Transverse colon (tissue), 4 donors: ENCODE data around the gene PSMD4. TPM values are rescaled to one million over a fixed set of nuclear protein-coding genes. Genes with fewer than 3 reads are reported as not detected.

Source experiments
- DNase-seq: peaks from one replicate; pipeline ENCODE4 v3.0.0-alpha.2; 2019
- H3K27ac ChIP-seq, 4 donors: fragments of 200-600 bp; sonication (generic); 2 replicates each; pipeline ENCODE4 v1.5.1; 2016 to 2018; ENCODE audit warnings: inconsistent platforms in 4 of 4
- H3K27me3 ChIP-seq: fragments of 200-600 bp; sonication (generic); 2 replicates; pipeline ENCODE4 v1.5.1; 2017; ENCODE audit warnings: inconsistent platforms
- H3K36me3 ChIP-seq, 4 donors: fragments of 200-600 bp; sonication (generic); 2 replicates each; pipeline ENCODE4 v1.5.1; 2017 to 2019; ENCODE audit warnings: inconsistent platforms in 4 of 4
- H3K4me1 ChIP-seq, 4 donors: fragments of 200-600 bp; sonication (generic); 2 replicates each; pipeline ENCODE4 v1.5.1; 2017 to 2020; ENCODE audit warnings: inconsistent platforms in 4 of 4
- H3K4me3 ChIP-seq, 4 donors: fragments of 200-600 bp; sonication (generic); 1 replicate in 1 of 4; 2 replicates in 3 of 4; pipeline versions ENCODE4 v1.5.1 to v1.6.1; 2017 to 2019; ENCODE audit warnings: inconsistent platforms in 4 of 4
- H3K9me3 ChIP-seq, 2 donors: fragments of 200-600 bp; sonication (generic); 2 replicates each; pipeline ENCODE4 v1.5.1; 2017 to 2019; ENCODE audit warnings: inconsistent platforms in 2 of 2
- EP300 ChIP-seq: sonication (generic); formaldehyde crosslinking; IDR thresholded peaks from one replicate; pipeline ENCODE4 v1.6.1; 2017; ENCODE audit warnings: antibody characterized with exemption, low read depth
- POLR2A ChIP-seq: fragments of 450-650 bp; IDR thresholded peaks from one replicate; pipeline ENCODE4 v1.6.1; 2016; ENCODE audit warnings: antibody characterized with exemption, mild to moderate bottlenecking, moderate library complexity
- POLR2AphosphoS5 ChIP-seq, 3 donors: sonication (generic); formaldehyde crosslinking; IDR thresholded peaks; one replicate each; pipeline ENCODE4 v1.6.1; 2016; ENCODE audit warnings: antibody characterized with exemption in 3 of 3
- WGBS, 2 donors: methylation state at CpG; one replicate each; pipeline ENCODE4 v1.1.5; 2018; ENCODE audit warnings: low coverage in 1 of 2; 5-methylcytosine and 5-hydroxymethylcytosine counted together
- in situ Hi-C, 4 donors: fragments of 200-750 bp; cut with MboI; loops; one replicate each; pipeline versions ENCODE4 v1.15.0 to v1.15.1; 2017; ENCODE audit warnings: low sequenced_read_pairs in 3 of 4, low pct_ligation_motif_present in 1 of 4, low pct_unique_long_range_greater_than_20kb in 1 of 4
- intact Hi-C: fragments of 100-400 bp; cut with DNase I; formaldehyde crosslinking; loops from one replicate; pipeline ENCODE4 v1.15.1; 2023; ENCODE audit warnings: low total_unique reads
- total RNA-seq, 4 donors: library from RNA; depleted of rRNA; stranded (reverse); fragments of >200 nt; gene quantifications; one replicate each; pipeline ENCODE4 v1.1.0, GENCODE V29; 2016
- TF ChIP-seq, protein P1 (sequence below), 5 experiments: fragments of 200-600 bp in 3 of 5; fragments of 450-650 bp in 2 of 5; sonication (generic) in 3 of 5; IDR thresholded peaks; 1 replicate in 2 of 5; 2 replicates in 3 of 5; pipeline ENCODE4 v1.5.1; 2016 to 2017; ENCODE audit warnings: antibody characterized with exemption in 5 of 5, inconsistent platforms in 3 of 5, mild to moderate bottlenecking in 2 of 5, moderate library complexity in 1 of 5

PSMD4 gene
- total RNA-seq, 4 donors from 2014 or later = 41.9 to 111 (median 79.5) TPM

DNA sequence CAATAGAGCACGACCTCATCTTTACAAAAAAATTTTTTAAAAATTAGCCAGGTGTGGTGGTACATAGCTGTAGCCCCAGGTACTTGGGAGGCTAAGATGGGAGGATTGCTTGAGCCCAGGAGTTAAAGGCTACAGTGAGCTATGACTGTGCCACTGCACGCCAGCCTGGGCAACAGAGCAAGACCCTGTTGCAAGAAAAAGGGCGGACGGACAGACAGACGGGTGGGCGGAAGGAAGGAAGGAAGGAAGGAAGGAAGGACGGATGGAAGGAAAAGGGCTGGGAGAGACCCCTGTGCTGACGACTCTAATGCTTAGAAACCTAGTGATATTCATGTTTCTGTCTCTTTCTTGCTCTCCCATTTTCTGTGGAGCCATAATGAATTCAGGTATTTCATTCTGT is 58.3 kb downstream of the PSMD4 start:
- intact Hi-C loops = no loop called here
- H3K9me3 ChIP-seq = no peaks in the 10 kb centered on the region
- H3K36me3 ChIP-seq = peaks cover 0 to 33% (median 10%) of the 10 kb centered on the region in 4 donors
- no peaks in the 10 kb centered on the region for H3K27me3 ChIP-seq
- peak overlapping the region; percentile 70 to 82 (median 78) for H3K27ac ChIP-seq
- in situ Hi-C loops = no loop called here
- no peak overlapping the region for H3K4me3 ChIP-seq
- 70 to 91% methylated on average over 4 to 8 of the region's 8 CpGs for WGBS, 2 donors
- peaks cover 7 to 48% (median 36%) of the 10 kb centered on the region in 4 donors for H3K4me1 ChIP-seq
- no peak for DNase-seq
- TF ChIP-seq POLR2A (no peak), POLR2AphosphoS5 (IDR thresholded peaks at IDR 0.05) (no peak), EP300 (no peak)
- TF ChIP-seq, protein P1, sequence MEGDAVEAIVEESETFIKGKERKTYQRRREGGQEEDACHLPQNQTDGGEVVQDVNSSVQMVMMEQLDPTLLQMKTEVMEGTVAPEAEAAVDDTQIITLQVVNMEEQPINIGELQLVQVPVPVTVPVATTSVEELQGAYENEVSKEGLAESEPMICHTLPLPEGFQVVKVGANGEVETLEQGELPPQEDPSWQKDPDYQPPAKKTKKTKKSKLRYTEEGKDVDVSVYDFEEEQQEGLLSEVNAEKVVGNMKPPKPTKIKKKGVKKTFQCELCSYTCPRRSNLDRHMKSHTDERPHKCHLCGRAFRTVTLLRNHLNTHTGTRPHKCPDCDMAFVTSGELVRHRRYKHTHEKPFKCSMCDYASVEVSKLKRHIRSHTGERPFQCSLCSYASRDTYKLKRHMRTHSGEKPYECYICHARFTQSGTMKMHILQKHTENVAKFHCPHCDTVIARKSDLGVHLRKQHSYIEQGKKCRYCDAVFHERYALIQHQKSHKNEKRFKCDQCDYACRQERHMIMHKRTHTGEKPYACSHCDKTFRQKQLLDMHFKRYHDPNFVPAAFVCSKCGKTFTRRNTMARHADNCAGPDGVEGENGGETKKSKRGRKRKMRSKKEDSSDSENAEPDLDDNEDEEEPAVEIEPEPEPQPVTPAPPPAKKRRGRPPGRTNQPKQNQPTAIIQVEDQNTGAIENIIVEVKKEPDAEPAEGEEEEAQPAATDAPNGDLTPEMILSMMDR (IDR thresholded peaks at IDR 0.05) = no peak

DNA sequence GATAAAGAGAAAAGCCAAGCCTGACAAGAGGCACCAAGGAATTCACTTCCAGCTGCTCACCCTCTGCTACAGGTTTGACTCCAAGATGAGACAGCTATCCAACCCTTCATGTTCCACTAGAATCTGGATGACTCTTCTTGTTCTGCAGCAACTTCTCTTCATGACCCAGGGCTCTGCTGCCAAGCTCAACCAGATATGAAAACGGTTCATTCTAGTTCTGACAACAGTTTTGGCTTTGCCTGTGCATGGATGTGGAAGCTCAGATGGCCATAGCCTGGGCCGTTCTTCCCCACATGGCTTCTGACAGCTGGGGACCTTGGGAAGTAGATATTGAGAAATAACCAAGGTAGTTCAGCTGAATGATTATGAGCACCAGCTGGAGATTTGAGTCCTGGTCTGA is 59.0 kb downstream of the PSMD4 start:
- Histone ChIP-seq H3K9me3 (no peaks in the 10 kb centered on the region), H3K4me1 (peaks cover 7 to 48% (median 36%) of the 10 kb centered on the region in 4 donors), H3K4me3 (no peak overlapping the region), H3K27ac (peak overlapping the region; percentile 70 to 82 (median 78)), H3K36me3 (peaks cover 0 to 26% (median 8%) of the 10 kb centered on the region in 4 donors), H3K27me3 (no peaks in the 10 kb centered on the region)
- TF ChIP-seq EP300 = no peak
- TF ChIP-seq, protein P1 (IDR thresholded peaks at IDR 0.05) = no peak
- TF ChIP-seq POLR2A = no peak
- TF ChIP-seq POLR2AphosphoS5 (IDR thresholded peaks at IDR 0.05) = no peak
- in situ Hi-C loops = no loop called here
- 50% methylated on average over 2 of the region's 2 CpGs; no CpG with 5 or more reads in 1 of the 2 donors for WGBS, 2 donors
- intact Hi-C loops = no loop called here
- no peak for DNase-seq

DNA sequence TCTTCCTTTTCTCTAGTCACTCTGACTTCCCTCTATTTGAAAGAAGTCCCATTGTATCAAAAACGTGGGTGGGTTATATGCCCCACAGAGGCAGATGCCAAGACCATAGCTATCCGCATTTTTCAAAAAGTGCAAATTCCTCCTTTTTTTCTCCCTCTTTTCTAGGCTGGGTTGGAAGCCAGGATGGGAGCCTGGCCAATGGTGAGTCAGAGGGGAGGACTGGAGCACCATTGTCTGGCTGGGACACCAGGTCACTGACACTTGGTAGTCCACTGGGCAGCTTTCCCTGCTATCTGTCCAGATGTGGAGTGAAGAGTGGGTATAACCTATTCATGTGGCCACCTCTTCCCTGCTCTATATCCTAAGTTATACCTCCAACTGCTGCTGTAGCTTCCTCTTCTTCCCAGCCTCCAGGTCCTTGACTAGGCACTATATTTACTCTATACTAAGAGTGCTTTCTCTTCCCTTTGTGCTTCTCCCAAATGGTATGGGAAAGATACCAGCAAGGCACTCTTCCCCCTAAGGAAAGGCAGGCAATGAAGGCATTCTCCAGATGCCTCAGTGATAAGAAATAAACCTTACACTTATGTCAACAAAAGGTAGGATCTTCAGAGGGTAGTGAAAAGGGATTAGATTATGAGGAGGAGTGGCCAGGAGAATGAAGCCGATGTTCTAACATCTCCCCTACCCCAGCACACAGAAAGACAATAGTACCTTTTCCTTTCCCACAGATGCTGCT is 59.8 kb downstream of the PSMD4 start:
- WGBS, 2 donors = 52 to 66% methylated on average over 2 to 3 of the region's 3 CpGs
- Histone ChIP-seq H3K4me1 (peaks cover 7 to 44% (median 36%) of the 10 kb centered on the region in 4 donors), H3K27ac (peak overlapping the region; percentile 70 to 82 (median 78))

DNA sequence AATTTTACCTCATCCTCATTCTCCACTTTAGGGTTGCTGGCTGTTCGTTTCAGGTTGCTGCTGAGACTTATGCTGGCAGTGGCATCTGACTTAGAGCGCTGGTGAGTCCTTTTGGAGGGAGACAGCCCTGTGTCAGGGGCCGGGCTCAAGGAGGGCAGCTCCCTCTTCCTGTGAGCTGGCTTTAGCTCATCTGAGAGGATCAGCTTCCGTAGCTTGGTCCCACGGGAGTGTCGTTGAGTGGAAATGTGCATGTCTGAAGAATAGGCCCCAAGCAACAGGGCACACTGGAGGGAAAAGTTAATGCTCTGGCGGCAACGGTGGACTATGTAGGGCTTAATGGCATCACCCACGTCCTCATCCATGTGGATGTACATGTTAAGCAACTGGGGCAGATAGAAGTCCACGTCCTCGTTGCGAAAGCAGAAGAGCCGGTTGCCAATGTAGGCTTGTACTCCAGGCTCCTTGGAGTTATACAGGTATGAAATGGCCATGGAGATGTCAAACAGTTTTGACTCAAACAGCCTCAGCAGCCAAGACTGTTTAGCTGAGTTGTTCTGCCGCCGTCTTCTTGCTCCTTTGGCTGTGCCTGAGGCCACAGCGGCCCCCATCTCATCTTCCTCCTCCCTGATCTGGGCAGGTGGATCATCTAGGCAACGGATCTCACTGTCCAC is 61.2 kb downstream of the PSMD4 start:
- WGBS, 2 donors = 80 to 91% methylated on average over 4 to 17 of the region's 17 CpGs
- H3K36me3 ChIP-seq = peaks cover 0 to 24% (median 12%) of the 10 kb centered on the region in 4 donors
- no peaks in the 10 kb centered on the region for H3K27me3 ChIP-seq
- no peak overlapping the region for H3K27ac ChIP-seq
- in situ Hi-C loops = no loop called here
- TF ChIP-seq EP300 = no peak
- no peak for TF ChIP-seq POLR2AphosphoS5 (IDR thresholded peaks at IDR 0.05)
- no peak for TF ChIP-seq POLR2A
- TF ChIP-seq, protein P1 (IDR thresholded peaks at IDR 0.05) = no peak
- DNase-seq = no peak
- H3K4me1 ChIP-seq = peaks cover 2 to 34% (median 29%) of the 10 kb centered on the region in 4 donors
- intact Hi-C loops = no loop called here
- H3K9me3 ChIP-seq = no peaks in the 10 kb centered on the region
- H3K4me3 ChIP-seq = no peak overlapping the region

More for the DNA sequence above, 59.8 kb downstream of the PSMD4 start:
- peaks cover 0 to 24% (median 9%) of the 10 kb centered on the region in 4 donors for H3K36me3 ChIP-seq
- DNase-seq = peak; percentile 55
- intact Hi-C loops = no loop called here
- H3K9me3 ChIP-seq = no peaks in the 10 kb centered on the region
- H3K27me3 ChIP-seq = no peaks in the 10 kb centered on the region
- H3K4me3 ChIP-seq = no peak overlapping the region
- TF ChIP-seq POLR2AphosphoS5 (IDR thresholded peaks at IDR 0.05) = peak in 2 of 3 donors; percentile 39 to 43
- no peak for TF ChIP-seq POLR2A
- no peak for TF ChIP-seq EP300
- TF ChIP-seq, protein P1 (IDR thresholded peaks at IDR 0.05) = no peak
- in situ Hi-C loops = no loop called here
